B cell (primary cell): ENCODE measurements around the gene NACAD. TPM values are rescaled to one million over a fixed set of nuclear protein-coding genes. Genes with fewer than 3 reads are reported as not detected.

ENCODE experiments used
- ATAC-seq: fragments of 200-7000 bp; cut with Tn5 transposase; one replicate; pipeline ENCODE4 v1.10.0; 2021; ENCODE audit warnings: low read depth, mild to moderate bottlenecking, moderate number of reproducible peaks, moderate library complexity
- CTCF ChIA-PET: fragments of 350-600 bp; sonication (Branson Sonifier 250); formaldehyde crosslinking; loops from one replicate; lab custom pipeline; 2021; ENCODE audit warnings: antibody characterized with exemption, inconsistent platforms; lab: Charles Lee
- POLR2A ChIA-PET: fragments of 350-600 bp; sonication (Branson Sonifier 250); formaldehyde crosslinking; loops from one replicate; lab custom pipeline; 2021; ENCODE audit warnings: antibody characterized with exemption; lab: Charles Lee
- DNase-seq: peaks from one replicate; pipeline ENCODE4 v3.0.0; 2013
- H2AFZ ChIP-seq: 2 replicates; pipeline ENCODE4 v1.6.1; 2012; ENCODE audit warnings: mild to moderate bottlenecking, low read depth, low read length; ENCODE audit not compliant: insufficient read depth, poor library complexity, severe bottlenecking
- H3K27ac ChIP-seq, 2 donors: 1 replicate in 1 of 2; 2 replicates in 1 of 2; pipeline ENCODE4 v1.5.1; 2012 to 2013; ENCODE audit warnings: low read length in 2 of 2, mild to moderate bottlenecking in 2 of 2, moderate library complexity in 1 of 2
- H3K27me3 ChIP-seq, 4 experiments: fragments of 200-600 bp in 1 of 4; sonication (generic) in 1 of 4; replicated peaks in 1 of 4; 1 replicate in 2 of 4; 2 replicates in 2 of 4; pipeline versions ENCODE4 v1.6.1 to v1.7.0; 2013 to 2016; ENCODE audit warnings: low read length in 3 of 4, mild to moderate bottlenecking in 2 of 4, mixed read lengths in 1 of 4, moderate library complexity in 1 of 4; ENCODE audit not compliant: insufficient read depth in 4 of 4, control insufficient read depth in 3 of 4; ENCODE audit errors: control extremely low read depth in 1 of 4
- H3K36me3 ChIP-seq, 2 experiments: replicated peaks in 1 of 2; 1 replicate in 1 of 2; 2 replicates in 1 of 2; pipeline versions ENCODE4 v1.6.1 to v1.7.1; 2013; ENCODE audit warnings: low read length in 1 of 2; ENCODE audit not compliant: insufficient read depth in 2 of 2, control insufficient read depth in 1 of 2; ENCODE audit errors: control extremely low read depth in 1 of 2, extremely low read depth in 1 of 2
- H3K4me1 ChIP-seq, 2 donors: fragments of 200-600 bp in 1 of 2; sonication (generic) in 1 of 2; 1 replicate in 1 of 2; 2 replicates in 1 of 2; pipeline versions ENCODE4 v1.5.1 to v1.6.1; 2013 to 2017; ENCODE audit warnings: low read length in 2 of 2; ENCODE audit not compliant: control insufficient read depth in 2 of 2, insufficient read depth in 2 of 2
- H3K4me2 ChIP-seq: replicated peaks from 2 replicates; pipeline ENCODE3; 2012; ENCODE audit warnings: mild to moderate bottlenecking, low read depth, low read length; ENCODE audit not compliant: poor library complexity, severe bottlenecking
- H3K4me3 ChIP-seq, 5 experiments: fragments of 200-600 bp in 1 of 5; sonication (generic) in 1 of 5; 1 replicate in 3 of 5; 2 replicates in 2 of 5; pipeline versions ENCODE4 v1.5.1 to v1.7.0; 2011 to 2016; ENCODE audit warnings: low read length in 4 of 5, mild to moderate bottlenecking in 4 of 5, low read depth in 2 of 5, control low read depth in 1 of 5, moderate library complexity in 1 of 5; ENCODE audit not compliant: insufficient read depth in 1 of 5; ENCODE audit errors: control extremely low read depth in 1 of 5, extremely low read depth in 1 of 5
- H3K79me2 ChIP-seq: fragments of 200-600 bp; sonication (generic); one replicate; pipeline ENCODE4 v1.6.0; 2016; ENCODE audit warnings: low read length; ENCODE audit not compliant: control insufficient read depth, insufficient read depth
- H3K9ac ChIP-seq: fragments of 200-600 bp; sonication (generic); 2 replicates; pipeline ENCODE4 v1.6.1; 2017; ENCODE audit warnings: mild to moderate bottlenecking, low read length, moderate library complexity
- H3K9me3 ChIP-seq, 3 donors: one replicate each; pipeline versions ENCODE4 v1.6.1 to v1.7.1; 2013; ENCODE audit warnings: low read length in 2 of 3; ENCODE audit not compliant: control insufficient read depth in 2 of 3, insufficient read depth in 1 of 3; ENCODE audit errors: control extremely low read depth in 1 of 3
- H4K20me1 ChIP-seq: 2 replicates; pipeline ENCODE4 v1.6.0; 2012; ENCODE audit warnings: mild to moderate bottlenecking, low read length; ENCODE audit not compliant: insufficient read depth, control insufficient read depth, poor library complexity, severe bottlenecking
- H3K27ac Mint-ChIP-seq: one replicate; pipeline ENCODE4 v1.8.0; 2021; ENCODE audit warnings: mixed read lengths
- H3K27me3 Mint-ChIP-seq: one replicate; pipeline ENCODE4 v1.8.0; 2021; ENCODE audit warnings: mixed read lengths
- H3K4me1 Mint-ChIP-seq: one replicate; pipeline ENCODE4 v1.8.0; 2021; ENCODE audit warnings: mixed read lengths
- H3K4me3 Mint-ChIP-seq: one replicate; pipeline ENCODE4 v1.8.0; 2021; ENCODE audit warnings: mixed read lengths
- H3K9me3 Mint-ChIP-seq: one replicate; pipeline ENCODE4 v1.8.0; 2022; ENCODE audit warnings: mixed read lengths; ENCODE audit not compliant: insufficient read depth
- EZH2 ChIP-seq: IDR thresholded peaks from 2 replicates; pipeline ENCODE4 v1.6.1; 2012; ENCODE audit warnings: borderline replicate concordance, low read depth, mild to moderate bottlenecking, moderate library complexity, low read length; ENCODE audit not compliant: insufficient read depth, poor library complexity, severe bottlenecking
- WGBS: methylation state at CpG from one replicate; pipeline ENCODE4 v1.1.5; 2013; ENCODE audit warnings: missing lambda C conversion rate; ENCODE audit not compliant: insufficient coverage; 5-methylcytosine and 5-hydroxymethylcytosine counted together
- intact Hi-C: fragments of 100-400 bp; cut with micrococcal nuclease; formaldehyde crosslinking; loops from one replicate; pipeline ENCODE4 v1.10.0; 2022
- polyA plus RNA-seq: library from polyadenylated mRNA; depleted of rRNA; stranded (reverse); fragments of >200 nt; gene quantifications from 2 replicates; pipeline ENCODE4 v1.2.3, GENCODE V29; 2012
- total RNA-seq, 2 donors: library from RNA; stranded (reverse); fragments of 120-200 nt in 1 of 2; gene quantifications; 1 replicate in 1 of 2; 2 replicates in 1 of 2; pipeline versions ENCODE4 v1.2.3 to v1.2.4, GENCODE V29; 2013 to 2022
- TF ChIP-seq, protein P1 (sequence below): fragments of 200-600 bp; IDR thresholded peaks from one replicate; pipeline ENCODE4 v1.8.0; 2022; ENCODE audit warnings: antibody characterized with exemption, mild to moderate bottlenecking

The NACAD gene
- total and polyA plus RNA-seq, 2 donors (not counting 1 experiment from before 2014, with no cell fraction given): 0.04 to 0.49 TPM

GRCh38 chr7:45122975-45123860, 34.4 kb upstream of the NACAD start:
- ATAC-seq: no peak
- peak overlapping the region; percentile 59 for H2AFZ ChIP-seq

More at GRCh38 chr7:45122975-45123860, 34.4 kb upstream of the NACAD start:
- ChIA-PET POLR2A (interaction anchor here (0.7 kb wide), 1 partner anchor 154 kb away, joined by 3 read pairs; no protein-coding TSS in a partner anchor), CTCF (interaction anchor here (0.6 to 3.7 kb wide), 5 partner anchors 12 to 735 kb away, joined by 3 to 11 read pairs (median 3); no protein-coding TSS in a partner anchor)
- no peak overlapping the region for H3K27ac Mint-ChIP-seq
- no peaks in the 10 kb centered on the region for H3K9me3 Mint-ChIP-seq
- Histone ChIP-seq H3K36me3 (no peaks in the 10 kb centered on the region), H3K27me3 (no peaks in the 10 kb centered on the region), H3K27ac (no peak overlapping the region), H3K79me2 (no peaks in the 10 kb centered on the region), H3K4me1 (peaks cover 0 to 20% of the 10 kb centered on the region in 2 donors), H3K9me3 (no peaks in the 10 kb centered on the region), H4K20me1 (no peaks in the 10 kb centered on the region), H3K9ac (no peak overlapping the region), H3K4me2 (peak overlapping the region; percentile 9), H3K4me3 (no peak overlapping the region)
- no peak for DNase-seq
- no peaks in the 10 kb centered on the region for H3K27me3 Mint-ChIP-seq
- peaks cover 7% of the 10 kb centered on the region for H3K4me1 Mint-ChIP-seq
- no peak overlapping the region for H3K4me3 Mint-ChIP-seq
- WGBS: 93% methylated on average over 15 of the region's 16 CpGs
- intact Hi-C loops: no loop called here
- TF ChIP-seq, protein P1, sequence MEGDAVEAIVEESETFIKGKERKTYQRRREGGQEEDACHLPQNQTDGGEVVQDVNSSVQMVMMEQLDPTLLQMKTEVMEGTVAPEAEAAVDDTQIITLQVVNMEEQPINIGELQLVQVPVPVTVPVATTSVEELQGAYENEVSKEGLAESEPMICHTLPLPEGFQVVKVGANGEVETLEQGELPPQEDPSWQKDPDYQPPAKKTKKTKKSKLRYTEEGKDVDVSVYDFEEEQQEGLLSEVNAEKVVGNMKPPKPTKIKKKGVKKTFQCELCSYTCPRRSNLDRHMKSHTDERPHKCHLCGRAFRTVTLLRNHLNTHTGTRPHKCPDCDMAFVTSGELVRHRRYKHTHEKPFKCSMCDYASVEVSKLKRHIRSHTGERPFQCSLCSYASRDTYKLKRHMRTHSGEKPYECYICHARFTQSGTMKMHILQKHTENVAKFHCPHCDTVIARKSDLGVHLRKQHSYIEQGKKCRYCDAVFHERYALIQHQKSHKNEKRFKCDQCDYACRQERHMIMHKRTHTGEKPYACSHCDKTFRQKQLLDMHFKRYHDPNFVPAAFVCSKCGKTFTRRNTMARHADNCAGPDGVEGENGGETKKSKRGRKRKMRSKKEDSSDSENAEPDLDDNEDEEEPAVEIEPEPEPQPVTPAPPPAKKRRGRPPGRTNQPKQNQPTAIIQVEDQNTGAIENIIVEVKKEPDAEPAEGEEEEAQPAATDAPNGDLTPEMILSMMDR: no peak
- no peak for TF ChIP-seq EZH2
